HG02610 (cell line): Measurements from ENCODE around the gene SLC1A4.
A peak's percentile ranks its signal among the peaks of the same experiment; 100 is the strongest.

Source experiments
- ATAC-seq: cut with Tn5 transposase; IDR thresholded peaks from one replicate; pipeline ENCODE4 v1.9.1; 2021; ENCODE audit warnings: mild to moderate bottlenecking, moderate library complexity; ENCODE audit not compliant: unreplicated experiment

The SLC1A4 gene

GRCh38 chr2:65046633-65047407 lies 57.6 kb downstream of the SLC1A4 start:
- ATAC-seq: no peak

DNA sequence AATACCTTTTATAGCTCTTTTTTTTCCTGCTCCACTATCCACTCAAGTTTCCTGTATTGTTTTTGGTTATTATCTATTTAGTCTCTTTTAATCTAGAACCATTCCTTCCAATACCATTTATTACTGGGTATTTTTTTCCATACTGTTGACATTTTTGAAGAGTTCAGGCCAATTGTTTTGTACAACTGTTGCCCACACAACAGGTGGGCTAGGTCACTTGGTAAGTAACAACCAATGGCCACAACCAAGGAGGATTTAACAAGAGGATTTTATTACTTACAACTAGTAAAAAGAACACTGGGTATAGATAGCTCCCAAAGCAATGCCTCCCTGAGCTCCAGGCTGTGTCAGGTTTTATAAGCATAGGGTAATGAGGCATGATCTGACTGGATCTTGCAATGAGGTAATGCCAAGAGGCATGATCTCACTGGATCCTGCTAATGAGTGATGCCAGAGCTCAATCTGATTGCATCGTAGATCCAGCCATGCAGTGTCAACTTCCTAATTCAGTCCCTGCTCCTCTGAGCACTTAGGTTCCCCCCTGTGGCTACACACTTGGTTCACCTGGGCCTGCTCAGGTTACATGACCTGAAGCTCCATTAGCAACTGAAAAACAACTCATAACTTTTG lies 59.9 kb downstream of the SLC1A4 start:
- ATAC-seq: no peak

- ATAC-seq: no peak
Observed at GRCh38 chr2:65050931-65051330, 61.7 kb downstream of the SLC1A4 start.

- ATAC-seq: peak; percentile 50
Observed at GRCh38 chr2:65053199-65053598, 64.0 kb downstream of the SLC1A4 start.

GRCh38 chr2:65054749-65055421 lies 65.7 kb downstream of the SLC1A4 start:
- no peak for ATAC-seq

- ATAC-seq: peak; percentile 18
Observed at GRCh38 chr2:65055422-65056214, 66.4 kb downstream of the SLC1A4 start.

GRCh38 chr2:65056215-65057053 lies 67.2 kb downstream of the SLC1A4 start, which contains the start of gene CEP68:
Gene CEP68, plus strand, starts transcription at chr2:65056416. Its CDS starts 13,029 bp downstream, at chr2:65069445.
- peak; percentile 82 for ATAC-seq

- ATAC-seq: no peak
Observed at GRCh38 chr2:65057054-65057375, 67.8 kb downstream of the SLC1A4 start.

GRCh38 chr2:65057391-65058052 lies 68.3 kb downstream of the SLC1A4 start:
- ATAC-seq: peak; percentile 42

GRCh38 chr2:65059071-65059470 lies 69.9 kb downstream of the SLC1A4 start:
- ATAC-seq: no peak

- no peak for ATAC-seq
Observed at GRCh38 chr2:65061146-65061909, 72.1 kb downstream of the SLC1A4 start.

DNA sequence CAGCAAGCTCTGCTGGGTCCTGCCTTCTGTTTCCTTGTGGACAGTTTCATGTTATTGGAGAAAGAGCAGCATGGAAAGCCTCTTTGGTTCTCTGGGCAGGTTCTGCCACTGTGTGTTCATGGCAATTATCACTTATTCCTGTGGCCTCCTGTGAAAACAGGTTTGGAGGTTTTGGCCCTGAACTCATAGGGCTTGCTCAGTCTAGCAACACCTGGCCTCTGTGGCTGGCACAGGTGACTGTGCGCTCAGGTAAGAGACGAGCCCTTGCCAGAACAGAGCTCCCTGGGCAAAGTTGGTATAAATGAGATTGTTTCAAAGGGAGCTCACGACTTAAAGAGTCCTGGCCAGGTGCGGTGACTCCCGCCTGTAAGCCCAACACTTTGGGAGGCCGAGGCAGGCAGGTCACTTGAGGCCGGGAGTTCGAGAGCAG lies 72.7 kb downstream of the SLC1A4 start:
- ATAC-seq: no peak

- no peak for ATAC-seq
Observed at GRCh38 chr2:65062843-65063825, 73.9 kb downstream of the SLC1A4 start.

- ATAC-seq: peak; percentile 80
Observed at GRCh38 chr2:65064728-65065552, 75.7 kb downstream of the SLC1A4 start.

GRCh38 chr2:65067806-65068553 lies 78.8 kb downstream of the SLC1A4 start:
- no peak for ATAC-seq

DNA sequence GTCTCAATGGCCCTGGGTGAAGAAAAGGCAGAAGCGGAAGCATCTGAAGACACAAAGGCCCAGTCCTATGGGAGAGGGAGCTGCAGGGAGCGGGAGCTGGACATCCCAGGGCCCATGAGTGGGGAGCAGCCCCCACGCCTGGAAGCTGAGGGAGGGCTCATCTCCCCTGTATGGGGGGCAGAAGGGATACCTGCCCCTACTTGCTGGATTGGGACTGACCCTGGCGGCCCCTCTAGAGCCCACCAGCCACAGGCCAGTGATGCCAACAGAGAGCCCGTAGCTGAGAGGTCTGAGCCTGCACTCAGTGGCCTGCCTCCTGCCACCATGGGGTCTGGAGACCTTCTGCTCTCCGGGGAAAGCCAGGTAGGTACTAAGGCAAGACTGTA lies 80.2 kb downstream of the SLC1A4 start:
- ATAC-seq: no peak
